HG02642 (cell line): ENCODE measurements around the gene TEX54.
"Not testable (repeated sequence)": the region's sequence is repeated elsewhere in the genome, so short reads cannot be mapped to it uniquely, and the experiment has no call there.

Source experiments
- ATAC-seq: cut with Tn5 transposase; IDR thresholded peaks from one replicate; pipeline ENCODE4 v1.9.1; 2021; ENCODE audit warnings: mild to moderate bottlenecking; ENCODE audit not compliant: unreplicated experiment, poor library complexity

Gene TEX54

GRCh38 chr11:62832336-62833234 is at the start of gene TEX54:
Gene TEX54, minus strand, starts transcription at chr11:62832841.
- ATAC-seq: no peak

GRCh38 chr11:62882431-62882749 is 49.7 kb upstream of the TEX54 start:
- no peak for ATAC-seq

GRCh38 chr11:62881579-62882430 is 49.2 kb upstream of the TEX54 start:
- peak; percentile 42 for ATAC-seq

GRCh38 chr11:62880803-62881578 is 48.4 kb upstream of the TEX54 start, which contains the start of gene SLC3A2:
Gene SLC3A2, plus strand, starts transcription at chr11:62880896. Its CDS starts 128 bp downstream, at chr11:62881024.
- ATAC-seq: peak; percentile 74

GRCh38 chr11:62880231-62880802 is 47.7 kb upstream of the TEX54 start:
- peak; percentile 25 for ATAC-seq

- ATAC-seq: no peak
Measured at GRCh38 chr11:62879235-62879978, 46.8 kb upstream of the TEX54 start.

GRCh38 chr11:62876712-62877111 is 44.1 kb upstream of the TEX54 start:
- ATAC-seq: no peak

GRCh38 chr11:62875698-62876478 is 43.2 kb upstream of the TEX54 start:
- no peak for ATAC-seq

- ATAC-seq: no peak
Measured at GRCh38 chr11:62874851-62875250, 42.2 kb upstream of the TEX54 start.

GRCh38 chr11:62865635-62866034 is 33.0 kb upstream of the TEX54 start:
- no peak for ATAC-seq

GRCh38 chr11:62863687-62864335 is 31.2 kb upstream of the TEX54 start:
- ATAC-seq: no peak

- not testable (repeated sequence) for ATAC-seq
Measured at GRCh38 chr11:62861564-62862192, 29.0 kb upstream of the TEX54 start.

- ATAC-seq: no peak
Measured at GRCh38 chr11:62860835-62861563, 28.4 kb upstream of the TEX54 start.

- not testable (repeated sequence) for ATAC-seq
Measured at GRCh38 chr11:62859281-62859703, 26.7 kb upstream of the TEX54 start.

GRCh38 chr11:62858201-62858600 is 25.6 kb upstream of the TEX54 start:
- no peak for ATAC-seq

GRCh38 chr11:62857541-62857982 is 24.9 kb upstream of the TEX54 start:
- ATAC-seq: no peak

- no peak for ATAC-seq
Measured at GRCh38 chr11:62856333-62856895, 23.8 kb upstream of the TEX54 start.
